ENCODE measurements around the gene PHF2.

- TF ChIP-seq CTCF (IDR thresholded peaks at IDR 0.05) (no peak), ZFX (IDR thresholded peaks at IDR 0.05; ENCODE audit: borderline replicate concordance) (no peak)
These were observed 149.0 kb downstream of the PHF2 start for GRCh38 chr9:93725382-93725781.
